ENCODE results near the gene INTS6. TPM values are rescaled to one million over a fixed set of nuclear protein-coding genes. Genes with fewer than 3 reads are reported as not detected.

The INTS6 gene
- total RNA-seq, 1 experiment from 2014 or later: 29.8 TPM

- no peak for DNase-seq (ENCODE audit: low read depth in 1 of 2, low spot score in 2 of 2)
- Histone ChIP-seq H3K36me3 (no peaks in the 10 kb centered on the region), H3K9me3 (replicated peaks) (no peaks in the 10 kb centered on the region), H3K4me3 (no peak overlapping the region), H3K27me3 (replicated peaks) (no peaks in the 10 kb centered on the region), H3K27ac (no peak overlapping the region), H3K4me1 (replicated peaks) (no peaks in the 10 kb centered on the region)
Measured at GRCh38 chr13:51324714-51325420, 128.0 kb downstream of the INTS6 start.

GRCh38 chr13:51323824-51324511, 128.9 kb downstream of the INTS6 start:
- Histone ChIP-seq H3K36me3 (no peaks in the 10 kb centered on the region), H3K9me3 (replicated peaks) (no peaks in the 10 kb centered on the region), H3K27ac (no peak overlapping the region), H3K4me3 (no peak overlapping the region), H3K4me1 (replicated peaks) (no peaks in the 10 kb centered on the region), H3K27me3 (replicated peaks) (no peaks in the 10 kb centered on the region)
- no peak for DNase-seq (ENCODE audit: low read depth in 1 of 2, low spot score in 2 of 2)

GRCh38 chr13:51322826-51323225, 130.0 kb downstream of the INTS6 start:
- Histone ChIP-seq H3K36me3 (no peaks in the 10 kb centered on the region), H3K4me3 (no peak overlapping the region), H3K27ac (no peak overlapping the region), H3K9me3 (replicated peaks) (no peaks in the 10 kb centered on the region), H3K4me1 (replicated peaks) (no peaks in the 10 kb centered on the region), H3K27me3 (replicated peaks) (no peaks in the 10 kb centered on the region)
- no peak for DNase-seq (ENCODE audit: low read depth in 1 of 2, low spot score in 2 of 2)

- Histone ChIP-seq H3K27ac (no peak overlapping the region), H3K36me3 (no peaks in the 10 kb centered on the region), H3K27me3 (replicated peaks) (no peaks in the 10 kb centered on the region), H3K4me1 (replicated peaks) (no peaks in the 10 kb centered on the region), H3K4me3 (no peak overlapping the region), H3K9me3 (replicated peaks) (no peaks in the 10 kb centered on the region; the same call in 1 of the 2 replicates)
- DNase-seq (ENCODE audit: low read depth in 1 of 2, low spot score in 2 of 2): no peak
Measured at GRCh38 chr13:51321836-51322235, 131.0 kb downstream of the INTS6 start.

- H3K27me3 ChIP-seq (replicated peaks): no peaks in the 10 kb centered on the region; the same call in 1 of the 2 replicates
- H3K27ac ChIP-seq: no peak overlapping the region
- no peaks in the 10 kb centered on the region; the same call in 1 of the 2 replicates for H3K9me3 ChIP-seq (replicated peaks)
- H3K4me3 ChIP-seq: no peak overlapping the region
- no peaks in the 10 kb centered on the region for H3K36me3 ChIP-seq
- no peak for DNase-seq (ENCODE audit: low read depth in 1 of 2, low spot score in 2 of 2)
- no peaks in the 10 kb centered on the region for H3K4me1 ChIP-seq (replicated peaks)
Measured at GRCh38 chr13:51318876-51319275, 134.0 kb downstream of the INTS6 start.

GRCh38 chr13:51318015-51318414, 134.8 kb downstream of the INTS6 start:
- Histone ChIP-seq H3K4me1 (replicated peaks) (no peaks in the 10 kb centered on the region), H3K36me3 (no peaks in the 10 kb centered on the region), H3K27ac (no peak overlapping the region), H3K9me3 (replicated peaks) (no peaks in the 10 kb centered on the region; the same call in 1 of the 2 replicates), H3K4me3 (no peak overlapping the region), H3K27me3 (replicated peaks) (peaks cover 2% of the 10 kb centered on the region; the same call in 1 of the 2 replicates)
- DNase-seq (ENCODE audit: low read depth in 1 of 2, low spot score in 2 of 2): no peak

GRCh38 chr13:51317262-51317661, 135.6 kb downstream of the INTS6 start:
- Histone ChIP-seq H3K9me3 (replicated peaks) (no peaks in the 10 kb centered on the region; the same call in 1 of the 2 replicates), H3K4me3 (no peak overlapping the region), H3K36me3 (no peaks in the 10 kb centered on the region), H3K27ac (no peak overlapping the region), H3K4me1 (replicated peaks) (no peaks in the 10 kb centered on the region), H3K27me3 (replicated peaks) (peaks cover 4% of the 10 kb centered on the region; the same call in 1 of the 2 replicates)
- DNase-seq (ENCODE audit: low read depth in 1 of 2, low spot score in 2 of 2): no peak

- H3K27ac ChIP-seq: no peak overlapping the region
Measured at GRCh38 chr13:51313619-51314018, 139.2 kb downstream of the INTS6 start.

GRCh38 chr13:51311957-51312520, 140.8 kb downstream of the INTS6 start:
- no peaks in the 10 kb centered on the region for H3K4me1 ChIP-seq (replicated peaks)
- no peaks in the 10 kb centered on the region for H3K36me3 ChIP-seq
- H3K9me3 ChIP-seq (replicated peaks): no peaks in the 10 kb centered on the region
- peaks cover 4% of the 10 kb centered on the region; the same call in 1 of the 2 replicates for H3K27me3 ChIP-seq (replicated peaks)
- no peak for DNase-seq (ENCODE audit: low read depth in 1 of 2, low spot score in 2 of 2)
- no peak overlapping the region for H3K4me3 ChIP-seq
- H3K27ac ChIP-seq: no peak overlapping the region

More at GRCh38 chr13:51313619-51314018, 139.2 kb downstream of the INTS6 start:
- Histone ChIP-seq H3K4me3 (no peak overlapping the region), H3K9me3 (replicated peaks) (no peaks in the 10 kb centered on the region; the same call in 1 of the 2 replicates), H3K27me3 (replicated peaks) (peaks cover 4% of the 10 kb centered on the region; the same call in 1 of the 2 replicates), H3K36me3 (no peaks in the 10 kb centered on the region), H3K4me1 (replicated peaks) (no peaks in the 10 kb centered on the region)
- DNase-seq (ENCODE audit: low read depth in 1 of 2, low spot score in 2 of 2): no peak

Other genes starting within 250 kb of the INTS6 start
- gene FAM124A, start 230.6 kb downstream of the INTS6 start, total RNA-seq (2014; rRNA removed; shearing (Covaris generic)): 0.29 TPM in 1 of 2 replicates, not detected in the other
- not detected in 2 replicates for gene SERPINE3, start 113.3 kb downstream of the INTS6 start, total RNA-seq (2014; rRNA removed; shearing (Covaris generic))
- 3.3 and 6.0 TPM in 2 replicates for gene WDFY2, start 131.4 kb upstream of the INTS6 start, total RNA-seq (2014; rRNA removed; shearing (Covaris generic))

Data from SJSA1 (cell line).